ENCODE data around the gene RNF133.

- TF ChIP-seq SIN3A (IDR thresholded peaks at IDR 0.05; ENCODE audit: borderline replicate concordance, insufficient read depth, low read length): no peak
- no peak for TF ChIP-seq TAF1 (IDR thresholded peaks at IDR 0.05; ENCODE audit: borderline replicate concordance, insufficient read depth, low read length)
- no peak for TF ChIP-seq POLR2AphosphoS5 (IDR thresholded peaks at IDR 0.05; ENCODE audit: low read depth, low read length)
- no peak for TF ChIP-seq REST (IDR thresholded peaks at IDR 0.05; ENCODE audit: insufficient read depth in 1 of 2, low read depth in 2 of 2, low read length in 2 of 2)
- no peak for TF ChIP-seq FOXP2 (optimal IDR thresholded peaks at IDR 0.05; ENCODE audit: borderline replicate concordance, extremely low read depth, extremely low read length, insufficient read depth)
Measured at GRCh38 chr7:122663733-122664132, 35.2 kb downstream of the RNF133 start.

Data from PFSK-1 (cell line).